ENCODE measurements around the gene ZNF600. TPM values are rescaled to one million over a fixed set of nuclear protein-coding genes. Genes with fewer than 3 reads are reported as not detected.
"Not testable (repeated sequence)": the region's sequence is repeated elsewhere in the genome, so short reads cannot be mapped to it uniquely, and the experiment has no call there.

Gene ZNF600
- total RNA-seq, 2 experiments from 2014 or later: 44.3 to 47.3 TPM

DNA sequence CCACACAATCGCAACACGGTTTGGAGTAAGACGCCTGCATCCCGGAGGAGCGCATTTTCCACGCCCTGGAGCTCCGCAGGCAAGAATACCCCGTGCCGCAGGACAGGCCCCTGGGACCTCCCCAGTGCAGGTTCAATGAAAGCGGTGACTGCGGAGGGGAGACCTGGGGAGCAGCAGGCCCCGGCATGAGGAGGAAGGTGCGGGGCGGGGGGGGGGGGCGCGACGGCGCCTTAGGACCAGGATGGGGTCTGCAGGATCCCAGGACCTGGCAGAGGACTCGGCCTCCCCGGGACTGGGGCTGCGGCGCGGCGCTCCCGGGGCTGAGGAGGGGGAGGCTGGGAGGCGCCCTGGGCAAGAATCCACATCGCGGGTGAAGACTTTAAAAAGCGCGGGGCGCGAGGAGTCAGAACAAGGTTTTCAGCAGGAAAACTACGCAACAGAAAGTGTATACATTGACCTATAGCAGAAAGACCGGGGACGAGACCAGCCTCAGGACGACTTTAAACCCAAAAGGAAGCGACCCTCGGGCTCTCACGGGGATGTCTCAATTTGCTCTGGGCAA is 52.2 kb downstream of the ZNF600 start:
- Mint-ChIP-seq H3K9me3 (peaks cover 3% of the 10 kb centered on the region), H3K27me3 (peaks cover 2% of the 10 kb centered on the region), H3K27ac (peak overlapping the region; percentile 91), H3K4me3 (peak overlapping the region; percentile 90), H3K36me3 (peaks cover 28% of the 10 kb centered on the region), H3K4me1 (peaks cover 23% of the 10 kb centered on the region)
- no peak for DNase-seq
- POLR2A ChIA-PET: no interaction called here
- peak; percentile 37 for ATAC-seq (ENCODE audit: low read depth)

DNA sequence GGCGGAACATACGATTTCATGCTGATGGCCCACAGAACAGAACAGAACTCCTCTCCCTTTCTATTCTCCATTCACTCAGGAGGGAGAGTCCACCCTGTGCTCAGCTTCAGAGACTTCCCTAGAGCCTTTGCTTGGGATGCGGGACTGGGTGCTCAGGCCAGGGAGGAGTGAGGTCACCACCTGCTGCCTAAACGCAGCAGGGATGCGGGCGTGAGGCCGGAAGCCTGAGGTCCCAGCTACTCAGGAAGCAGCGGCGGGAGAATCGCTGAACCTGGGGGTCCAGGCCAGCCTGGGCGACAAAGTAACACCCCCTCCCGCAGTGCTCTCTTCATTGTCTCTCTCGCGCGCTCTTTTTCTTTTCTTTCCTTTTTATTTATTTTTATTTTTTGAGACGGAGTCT is 60.5 kb downstream of the ZNF600 start:
- H3K4me1 Mint-ChIP-seq; POLR2A ChIA-PET; ATAC-seq (ENCODE audit: low read depth); DNase-seq; H3K27me3 Mint-ChIP-seq; H3K27ac Mint-ChIP-seq; H3K4me3 Mint-ChIP-seq: not testable (repeated sequence)
- Mint-ChIP-seq H3K36me3 (peaks cover 79% of the 10 kb centered on the region), H3K9me3 (peaks cover 20% of the 10 kb centered on the region)

GRCh38 chr19:52725528-52725961 is 61.0 kb downstream of the ZNF600 start:
- DNase-seq (no peak), ATAC-seq (ENCODE audit: low read depth) (no peak)
- Mint-ChIP-seq H3K4me3 (no peak overlapping the region), H3K27ac (no peak overlapping the region), H3K36me3 (peaks cover 79% of the 10 kb centered on the region), H3K27me3 (no peaks in the 10 kb centered on the region), H3K9me3 (peaks cover 20% of the 10 kb centered on the region), H3K4me1 (peaks cover 5% of the 10 kb centered on the region)
- POLR2A ChIA-PET: no interaction called here

GRCh38 chr19:52724701-52725514 is 61.7 kb downstream of the ZNF600 start:
- no peaks in the 10 kb centered on the region for H3K27me3 Mint-ChIP-seq
- ATAC-seq (ENCODE audit: low read depth) (no peak), DNase-seq (no peak)
- POLR2A ChIA-PET: interaction anchor here (0.6 kb wide), 1 partner anchor 14 kb away, joined by 3 read pairs; no protein-coding TSS in a partner anchor
- no peak overlapping the region for H3K4me3 Mint-ChIP-seq
- peaks cover 20% of the 10 kb centered on the region for H3K9me3 Mint-ChIP-seq
- no peak overlapping the region for H3K27ac Mint-ChIP-seq
- H3K4me1 Mint-ChIP-seq: peaks cover 4% of the 10 kb centered on the region
- peaks cover 79% of the 10 kb centered on the region for H3K36me3 Mint-ChIP-seq

DNA sequence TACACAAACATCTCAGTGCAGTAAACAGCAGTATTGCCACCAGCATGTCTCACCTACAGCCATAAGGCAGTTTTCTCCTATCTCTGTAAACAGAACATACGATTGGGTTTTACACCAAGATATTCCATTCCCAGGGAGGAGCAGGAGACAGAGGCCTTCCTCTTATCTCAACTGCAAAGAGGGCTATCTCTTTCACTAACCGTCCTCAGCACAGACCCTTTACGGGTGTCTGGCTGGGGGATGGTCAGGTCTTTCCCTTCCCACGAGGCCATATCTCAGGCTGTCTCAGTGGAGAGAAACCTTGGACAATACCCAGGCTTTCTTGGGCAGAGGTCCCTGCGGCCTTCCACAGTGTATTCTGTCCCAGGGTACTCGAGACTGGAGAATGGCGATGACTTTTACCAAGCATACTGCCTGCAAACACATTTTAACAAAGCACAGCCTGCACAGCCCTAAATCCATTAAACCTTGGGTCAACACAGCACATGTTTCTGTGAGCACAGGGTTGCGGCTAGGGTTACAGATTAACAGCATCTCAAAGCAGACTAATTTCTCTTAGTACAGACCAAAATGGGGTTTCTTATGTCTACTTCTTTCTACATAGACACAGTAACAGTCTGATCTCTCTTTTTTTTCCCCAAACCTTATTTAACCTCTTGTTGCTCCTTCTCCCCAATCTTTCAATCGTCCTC is 62.5 kb downstream of the ZNF600 start:
- not testable (repeated sequence) for H3K4me1 Mint-ChIP-seq; DNase-seq; H3K4me3 Mint-ChIP-seq; H3K27me3 Mint-ChIP-seq; H3K27ac Mint-ChIP-seq; ATAC-seq (ENCODE audit: low read depth)
- POLR2A ChIA-PET: interaction anchor here (0.6 kb wide), 1 partner anchor 13 kb away, joined by 3 read pairs; no protein-coding TSS in a partner anchor
- peaks cover 81% of the 10 kb centered on the region for H3K36me3 Mint-ChIP-seq
- peaks cover 23% of the 10 kb centered on the region for H3K9me3 Mint-ChIP-seq

DNA sequence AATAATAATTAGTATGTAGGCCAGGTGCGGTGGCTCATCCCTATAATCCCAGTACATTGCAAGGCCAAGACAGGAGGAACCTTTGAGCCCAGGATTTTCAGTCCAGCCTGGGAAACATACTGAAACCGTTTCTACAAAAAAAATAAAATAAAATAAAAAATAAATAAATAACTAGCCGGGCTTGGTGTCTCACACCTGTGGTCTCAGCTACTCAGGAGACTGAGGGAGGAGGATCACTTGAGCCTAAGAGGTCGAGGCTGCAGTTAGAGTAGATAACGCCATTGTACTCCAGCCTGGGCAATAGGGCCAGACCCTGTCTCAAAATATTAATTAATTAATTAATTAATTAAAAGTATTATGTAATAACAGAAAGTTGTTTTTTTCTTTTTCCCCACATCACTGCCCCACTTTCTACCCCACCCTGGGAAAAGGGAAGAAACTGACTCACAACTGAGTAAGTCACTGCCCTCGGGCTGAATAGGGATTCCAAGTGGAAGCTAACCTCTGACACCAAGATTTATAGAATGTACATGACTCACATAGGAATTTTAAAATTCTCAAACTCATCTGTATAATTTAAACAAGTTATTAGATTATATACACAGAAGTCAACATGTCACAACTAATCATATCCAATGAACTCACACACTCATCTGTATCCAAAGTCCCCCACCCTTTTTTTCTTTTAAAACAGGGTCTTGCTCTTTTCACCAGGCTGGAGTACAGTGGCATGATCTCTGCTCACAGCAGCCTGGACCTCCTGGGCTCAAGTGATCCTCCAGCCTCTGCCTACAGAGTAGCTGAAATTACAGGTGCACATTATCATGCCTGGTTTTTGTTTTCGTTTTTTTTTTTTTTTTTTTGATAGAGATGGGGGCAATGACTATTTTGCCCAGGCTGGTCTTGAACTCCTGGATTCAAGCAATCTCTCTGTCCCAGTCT is 64.3 kb downstream of the ZNF600 start:
- POLR2A ChIA-PET: interaction anchor here (0.7 kb wide), 2 partner anchors 141 to 710 kb away, joined by 3 to 5 read pairs; no protein-coding TSS in a partner anchor
- DNase-seq (no peak), ATAC-seq (ENCODE audit: low read depth) (no peak)
- no peak overlapping the region for H3K27ac Mint-ChIP-seq
- H3K4me1 Mint-ChIP-seq: no peaks in the 10 kb centered on the region
- peaks cover 79% of the 10 kb centered on the region for H3K36me3 Mint-ChIP-seq
- H3K27me3 Mint-ChIP-seq: no peaks in the 10 kb centered on the region
- no peak overlapping the region for H3K4me3 Mint-ChIP-seq
- H3K9me3 Mint-ChIP-seq: peaks cover 22% of the 10 kb centered on the region

DNA sequence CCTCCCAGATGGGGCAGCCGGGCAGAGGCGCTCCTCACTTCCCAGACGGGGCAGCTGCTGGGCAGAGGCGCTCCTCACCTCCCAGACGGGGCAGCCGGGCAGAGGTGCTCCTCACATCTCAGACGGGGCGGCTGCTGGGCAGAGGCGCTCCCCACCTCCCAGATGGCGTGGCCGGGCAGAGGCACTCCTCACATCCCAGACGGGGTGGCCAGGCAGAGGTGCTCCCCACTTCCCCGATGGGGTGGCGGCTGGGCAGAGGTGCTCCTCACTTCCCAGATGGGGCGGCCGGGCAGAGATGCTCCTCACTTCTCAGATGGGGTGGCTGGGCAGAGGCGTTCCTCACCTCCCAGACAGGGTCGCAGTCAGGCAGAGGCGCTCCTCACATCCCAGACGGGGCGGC is 66.0 kb downstream of the ZNF600 start:
- Mint-ChIP-seq H3K36me3 (peaks cover 83% of the 10 kb centered on the region), H3K9me3 (peaks cover 25% of the 10 kb centered on the region)
- DNase-seq; ATAC-seq (ENCODE audit: low read depth); H3K4me1 Mint-ChIP-seq; H3K4me3 Mint-ChIP-seq; H3K27me3 Mint-ChIP-seq; POLR2A ChIA-PET; H3K27ac Mint-ChIP-seq: not testable (repeated sequence)

DNA sequence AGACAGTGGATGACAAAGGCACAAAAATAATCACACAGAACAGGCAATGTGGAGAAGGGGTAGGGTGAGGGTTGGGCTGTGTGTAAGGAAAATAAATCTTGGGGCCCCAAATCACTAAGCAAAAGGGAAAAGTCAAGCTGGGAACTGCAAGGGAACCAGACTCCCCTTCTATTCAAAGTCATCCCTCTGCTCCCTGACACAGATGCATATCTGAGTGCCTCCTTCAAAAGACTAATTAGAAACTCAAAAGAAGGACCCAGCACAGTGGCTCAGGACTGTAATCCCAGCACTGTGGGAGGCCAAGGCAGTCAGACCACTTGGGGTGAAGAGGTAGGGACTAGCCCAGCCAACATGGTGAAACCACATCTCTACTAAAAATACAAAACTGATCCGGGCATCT is 70.1 kb downstream of the ZNF600 start:
- Mint-ChIP-seq H3K4me1 (peaks cover 11% of the 10 kb centered on the region), H3K4me3 (no peak overlapping the region), H3K36me3 (peaks cover 86% of the 10 kb centered on the region), H3K9me3 (peaks cover 24% of the 10 kb centered on the region), H3K27ac (no peak overlapping the region), H3K27me3 (no peaks in the 10 kb centered on the region)
- DNase-seq (no peak), ATAC-seq (ENCODE audit: low read depth) (no peak)
- POLR2A ChIA-PET: interaction anchor here (0.7 kb wide), 1 partner anchor 120 kb away, joined by 3 read pairs; no protein-coding TSS in a partner anchor

DNA sequence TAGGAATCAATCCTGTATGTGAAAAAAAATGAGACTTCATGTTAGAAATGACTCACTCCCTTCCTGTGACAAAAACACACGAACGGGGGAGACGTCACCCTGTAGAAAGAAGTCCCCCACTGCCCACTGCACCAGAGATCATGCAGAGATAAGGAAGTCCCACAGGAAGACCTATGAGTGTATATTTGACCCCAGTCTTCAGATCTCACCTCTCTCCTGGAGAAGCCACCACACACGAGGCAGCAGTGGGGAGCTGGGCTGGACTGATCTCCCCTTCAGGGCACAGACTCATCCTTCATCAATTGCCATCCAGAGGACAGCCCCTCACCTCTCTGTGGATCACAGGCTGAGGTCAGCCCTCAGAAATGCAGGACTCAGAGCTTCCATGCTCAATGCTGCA is 70.7 kb downstream of the ZNF600 start:
- ATAC-seq (ENCODE audit: low read depth): peak; percentile 39
- H3K27me3 Mint-ChIP-seq, POLR2A ChIA-PET, H3K4me3 Mint-ChIP-seq: not testable (repeated sequence)
- peak overlapping the region; percentile 52 for H3K27ac Mint-ChIP-seq
- peaks cover 86% of the 10 kb centered on the region for H3K36me3 Mint-ChIP-seq
- peaks cover 11% of the 10 kb centered on the region for H3K4me1 Mint-ChIP-seq
- peaks cover 25% of the 10 kb centered on the region for H3K9me3 Mint-ChIP-seq
- DNase-seq: peak; percentile 30

GRCh38 chr19:52715330-52715729 is 71.3 kb downstream of the ZNF600 start:
- DNase-seq; POLR2A ChIA-PET; H3K27ac Mint-ChIP-seq; H3K27me3 Mint-ChIP-seq; ATAC-seq (ENCODE audit: low read depth); H3K4me3 Mint-ChIP-seq: not testable (repeated sequence)
- peaks cover 27% of the 10 kb centered on the region for H3K9me3 Mint-ChIP-seq
- peaks cover 11% of the 10 kb centered on the region for H3K4me1 Mint-ChIP-seq
- H3K36me3 Mint-ChIP-seq: peaks cover 88% of the 10 kb centered on the region
